NCI-H446 (cell line): Measurements from ENCODE around the gene FCN2.

Experiments used
- DNase-seq, 2 experiments: peaks; one replicate each; lab custom pipeline; 2025; lab: John Stamatoyannopoulos, UW

Gene FCN2

DNA sequence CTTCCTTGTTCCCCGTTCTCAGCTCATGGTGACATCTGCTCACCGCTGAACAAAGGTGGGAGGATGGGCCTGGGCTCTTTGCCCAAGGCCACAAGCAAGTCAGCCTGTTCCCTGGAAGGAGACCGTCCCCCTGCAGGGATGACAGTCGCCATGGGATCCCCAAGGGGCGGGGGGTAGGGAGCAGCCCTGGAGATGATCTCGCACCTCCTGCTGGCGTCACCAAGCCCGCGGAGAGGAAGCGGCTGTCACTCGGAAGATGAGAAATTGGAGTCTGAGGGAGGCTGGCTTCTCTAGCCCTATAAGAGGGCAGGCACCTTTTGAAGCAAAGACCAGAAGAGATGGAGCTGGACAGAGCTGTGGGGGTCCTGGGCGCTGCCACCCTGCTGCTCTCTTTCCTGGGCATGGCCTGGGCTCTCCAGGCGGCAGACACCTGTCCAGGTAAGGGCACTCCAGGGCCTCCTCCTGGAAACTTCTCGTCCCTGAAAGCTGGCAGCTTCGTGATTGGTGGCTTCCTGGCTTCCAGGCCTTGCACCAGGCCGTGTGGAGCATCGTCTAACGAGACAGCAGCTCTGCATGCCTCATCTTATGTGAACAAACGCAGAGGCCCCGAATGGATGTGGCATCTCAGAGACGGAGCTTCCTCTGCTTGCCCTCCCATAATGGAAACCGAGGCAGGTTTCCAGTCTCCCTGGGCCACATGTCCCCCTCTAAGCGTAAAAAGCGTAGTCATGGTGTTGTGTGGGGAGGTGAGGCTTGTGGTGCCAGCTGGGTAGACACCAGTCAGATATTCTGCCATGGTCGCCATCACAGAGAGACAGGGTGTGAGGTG is at the start of gene FCN2:
TSS of gene FCN2 (plus strand) at position 327 of the 829 bp plus-strand sequence. CDS start at position 339, 12 bp downstream.
- DNase-seq: no peak

DNA sequence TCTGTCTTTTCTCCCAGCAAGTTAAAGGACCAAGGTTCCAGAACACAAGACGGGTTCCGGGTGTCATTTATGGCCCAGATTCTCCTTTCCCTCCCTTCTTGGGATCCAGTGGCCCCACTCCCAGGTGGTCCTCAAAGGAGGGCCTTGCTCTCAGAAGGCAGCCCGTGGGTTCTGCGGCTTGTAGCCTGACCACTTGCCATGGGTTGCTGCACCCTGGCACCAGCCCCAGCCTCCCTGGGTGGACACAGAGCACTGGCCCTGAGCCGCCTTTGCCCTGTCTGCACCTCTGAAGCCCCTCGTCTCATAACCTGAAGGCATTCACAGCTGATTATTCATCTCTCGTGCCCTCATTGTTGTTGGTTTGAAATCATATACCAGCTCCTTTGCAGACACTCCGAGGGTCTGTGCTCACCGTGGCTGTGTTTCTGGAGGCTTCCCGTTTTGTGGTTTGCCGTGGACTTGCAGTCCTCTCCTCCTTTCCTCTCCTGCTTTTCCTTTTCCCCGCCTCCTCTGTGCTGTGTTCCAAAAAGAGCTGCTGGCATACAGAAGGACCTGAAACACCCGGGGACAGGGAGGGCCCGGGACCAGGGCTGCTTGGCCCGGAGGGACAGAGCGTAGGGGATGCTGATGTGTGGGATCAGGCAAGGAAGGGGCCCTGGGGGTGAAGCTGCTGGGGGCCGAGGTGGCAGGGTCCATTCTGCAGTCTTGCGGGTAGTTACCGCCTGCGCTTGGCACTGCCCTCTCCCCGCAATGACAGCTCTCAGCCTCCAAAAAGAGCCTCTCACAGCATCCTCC is 49.5 kb upstream of the FCN2 start:
- no peak for DNase-seq

GRCh38 chr9:134832471-134832870 is 48.1 kb upstream of the FCN2 start:
- no peak for DNase-seq

- DNase-seq: no peak
These were observed 47.2 kb upstream of the FCN2 start for GRCh38 chr9:134833294-134833880.

DNA sequence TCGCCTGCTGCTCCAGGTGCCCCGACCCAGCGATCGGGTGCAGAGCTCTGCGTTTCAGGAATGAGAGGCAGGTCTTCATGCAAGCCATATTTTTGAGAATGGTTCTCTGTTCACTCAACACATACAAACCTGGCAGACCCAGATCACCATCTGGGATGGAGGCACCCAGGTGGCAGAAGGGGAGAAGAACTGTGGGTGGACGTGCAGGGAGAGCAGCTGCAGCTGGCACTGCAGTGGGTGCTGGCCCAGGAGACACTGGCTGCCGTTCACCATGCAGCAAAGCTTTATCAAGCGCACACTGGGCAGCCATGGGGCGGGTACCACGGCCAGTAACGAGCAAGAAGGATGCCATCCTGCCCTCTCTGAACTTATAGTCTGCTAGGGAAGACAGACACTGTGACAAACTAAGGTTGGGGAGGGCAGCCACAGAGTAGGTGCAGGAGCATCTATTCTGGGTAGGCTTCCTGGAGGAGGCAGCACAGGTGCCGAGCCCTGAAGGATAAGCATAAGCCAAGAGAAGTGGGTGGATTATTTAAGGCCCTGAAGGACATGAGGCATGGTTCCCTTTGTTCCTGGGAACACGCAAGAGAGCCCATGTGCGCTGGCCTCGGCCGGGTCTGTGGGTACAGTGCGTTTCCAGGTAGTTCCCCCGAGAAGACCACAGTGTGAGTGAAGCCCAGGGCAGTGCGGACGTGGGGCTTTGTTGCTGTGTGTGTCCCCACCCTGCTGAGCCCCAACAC is 46.2 kb upstream of the FCN2 start:
- DNase-seq: peak in 1 of 2 experiments; percentile 12

DNA sequence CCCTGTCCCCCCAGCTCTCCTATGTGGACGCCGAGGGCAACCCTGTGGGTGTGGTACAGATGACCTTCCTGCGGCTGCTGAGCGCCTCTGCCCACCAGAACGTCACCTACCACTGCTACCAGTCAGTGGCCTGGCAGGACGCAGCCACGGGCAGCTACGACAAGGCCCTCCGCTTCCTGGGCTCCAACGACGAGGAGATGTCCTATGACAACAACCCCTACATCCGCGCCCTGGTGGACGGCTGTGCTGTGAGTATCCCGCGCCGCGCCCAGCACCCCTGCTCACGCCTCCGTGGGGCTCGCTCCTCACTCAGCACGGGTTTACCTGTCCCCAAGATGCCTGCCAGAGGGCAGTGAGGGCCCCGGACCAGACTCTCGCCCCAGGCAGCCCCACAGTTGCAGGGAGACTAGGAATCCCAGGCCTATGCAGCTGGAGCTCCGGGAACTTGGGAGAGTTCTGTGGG is 45.6 kb upstream of the FCN2 start:
- no peak for DNase-seq

GRCh38 chr9:134835448-134835847 is 45.2 kb upstream of the FCN2 start:
- DNase-seq: no peak

DNA sequence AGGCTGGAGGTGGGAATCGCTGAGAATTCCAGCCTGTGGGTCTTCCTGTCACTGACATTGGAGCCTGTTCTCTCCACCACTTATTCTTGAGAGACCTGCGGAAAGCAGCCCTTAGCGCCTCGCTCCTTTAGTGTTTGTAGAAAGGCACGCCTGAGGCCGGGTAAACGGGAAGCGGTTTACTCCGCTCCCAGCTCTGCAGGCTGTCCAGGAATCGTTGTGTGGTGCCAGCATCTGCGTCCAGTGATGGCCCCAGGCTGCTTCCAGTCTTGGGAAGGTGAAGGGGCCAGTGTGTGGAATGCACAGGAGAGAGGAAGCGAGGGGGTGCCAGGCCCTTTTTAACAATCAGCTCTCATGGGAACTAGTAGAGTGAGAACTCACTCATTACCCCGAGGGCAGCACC is 44.6 kb upstream of the FCN2 start:
- DNase-seq: no peak

DNA sequence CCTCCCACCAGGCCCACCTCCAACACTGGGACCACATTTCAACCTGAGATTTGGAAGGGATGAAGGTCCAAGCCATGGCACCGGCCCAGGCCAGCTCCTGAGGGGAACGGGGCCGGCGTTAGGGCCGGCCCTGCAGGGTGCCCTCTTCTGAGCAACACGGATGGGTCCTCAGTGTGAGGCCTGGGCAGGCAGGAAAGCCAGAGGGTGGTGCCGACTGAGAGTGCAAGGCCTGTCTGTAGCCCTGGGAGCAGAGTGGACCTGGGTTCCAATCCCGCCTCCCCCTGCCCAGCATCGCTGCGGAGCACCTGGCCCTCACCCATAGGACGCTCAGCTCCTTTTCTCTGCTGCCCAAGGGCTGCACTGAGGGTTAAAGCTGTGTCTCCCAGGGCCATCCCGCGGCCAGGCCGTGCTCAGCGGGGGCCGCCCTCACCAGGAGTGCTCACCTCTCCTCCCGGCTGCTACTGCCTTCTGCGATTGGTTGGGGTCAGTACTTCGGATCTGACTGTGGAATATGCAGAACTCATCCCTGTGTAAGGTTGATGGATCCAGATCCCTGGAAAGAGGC is 44.1 kb upstream of the FCN2 start:
- DNase-seq: no peak

- no peak for DNase-seq
These were observed 43.1 kb upstream of the FCN2 start for GRCh38 chr9:134837529-134837928.

DNA sequence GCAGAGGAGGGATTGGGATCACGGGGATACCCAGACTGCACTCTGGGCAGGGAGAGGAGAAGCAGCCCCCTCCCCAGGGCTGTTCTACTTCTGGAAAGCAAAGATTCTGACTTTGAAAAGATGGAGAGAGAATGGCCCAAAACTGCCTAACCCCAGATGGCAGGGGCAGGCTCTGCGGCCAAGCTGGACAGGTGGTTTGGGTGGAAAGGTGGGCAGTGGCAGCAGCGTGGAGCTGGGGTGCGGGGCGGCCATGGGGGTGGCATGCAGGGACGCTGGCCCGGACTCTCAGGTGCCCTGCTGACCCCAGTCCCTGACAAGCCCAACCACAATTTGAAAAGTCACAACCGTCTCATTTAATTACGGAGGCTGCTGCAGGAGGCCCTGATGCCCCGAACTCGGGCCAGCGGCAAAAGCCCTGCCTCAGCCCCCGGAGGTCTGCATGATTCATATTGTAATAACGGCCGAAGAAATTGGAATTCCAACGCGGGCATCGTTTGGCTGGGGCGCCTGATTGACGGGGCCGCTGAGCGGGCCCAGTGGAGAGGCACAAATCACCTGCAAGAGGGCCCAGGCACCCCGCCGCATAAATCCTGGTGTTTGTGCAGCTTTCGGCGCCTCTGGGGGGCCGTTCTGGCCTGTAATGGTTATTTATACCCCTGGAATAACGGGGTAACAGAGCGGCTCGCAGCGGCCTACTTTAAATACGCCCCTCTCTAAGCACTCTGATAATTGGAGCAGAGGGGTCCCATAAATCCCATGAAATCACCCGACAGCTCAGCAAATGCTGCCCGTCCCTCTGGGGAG is 41.8 kb upstream of the FCN2 start:
- DNase-seq: no peak

DNA sequence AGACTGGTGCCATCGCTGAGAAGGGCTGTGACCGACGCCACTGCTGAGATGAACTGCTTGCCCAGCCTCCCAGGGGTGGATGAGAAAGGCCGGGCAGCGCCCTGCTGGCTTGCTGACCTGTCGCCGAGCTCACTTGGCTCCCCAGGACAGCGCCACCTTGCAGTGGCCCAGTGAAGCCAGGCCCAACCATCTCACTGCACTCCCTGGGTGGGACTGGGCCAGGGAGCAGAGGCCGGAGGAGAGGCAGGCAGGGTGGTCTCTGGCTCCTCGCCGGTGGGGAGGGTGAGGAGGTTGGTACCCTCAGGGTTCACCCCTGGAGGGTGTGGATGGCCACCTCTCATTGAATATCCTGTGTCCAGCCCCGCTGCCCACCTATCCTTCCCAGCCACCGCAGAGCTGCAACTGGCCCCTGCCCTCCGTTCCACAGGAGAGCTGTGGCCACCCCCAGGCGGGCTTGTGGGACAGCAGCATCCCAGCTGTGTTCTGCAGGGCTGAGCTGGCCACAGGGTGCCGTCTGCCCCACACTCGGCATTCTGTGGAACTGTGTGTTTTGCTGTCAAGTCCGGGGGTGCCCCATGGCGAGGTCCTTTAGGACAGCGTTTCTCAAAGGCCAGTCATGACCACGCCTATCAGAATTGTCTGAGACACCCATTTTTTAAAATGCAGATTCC is 41.0 kb upstream of the FCN2 start:
- no peak for DNase-seq

DNA sequence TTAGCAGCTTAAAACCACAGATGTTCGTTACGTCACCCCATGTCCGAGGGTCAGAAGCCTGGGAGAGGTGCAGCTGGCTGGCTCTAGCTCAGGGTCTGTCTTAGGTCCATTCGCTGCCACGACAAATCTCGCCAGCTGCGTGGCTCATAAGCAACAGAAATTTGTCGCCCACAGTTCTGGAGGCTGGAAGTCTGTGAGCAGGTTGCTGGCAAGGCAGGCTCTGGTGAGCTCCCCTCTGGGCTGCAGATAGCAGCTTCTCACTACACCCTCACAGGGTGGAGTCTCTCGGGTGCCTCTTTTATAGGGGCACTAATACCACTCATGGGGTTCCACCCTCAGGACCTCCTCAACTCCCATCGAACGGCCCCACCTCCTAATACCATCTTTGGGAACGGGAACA is 40.1 kb upstream of the FCN2 start:
- no peak for DNase-seq

DNA sequence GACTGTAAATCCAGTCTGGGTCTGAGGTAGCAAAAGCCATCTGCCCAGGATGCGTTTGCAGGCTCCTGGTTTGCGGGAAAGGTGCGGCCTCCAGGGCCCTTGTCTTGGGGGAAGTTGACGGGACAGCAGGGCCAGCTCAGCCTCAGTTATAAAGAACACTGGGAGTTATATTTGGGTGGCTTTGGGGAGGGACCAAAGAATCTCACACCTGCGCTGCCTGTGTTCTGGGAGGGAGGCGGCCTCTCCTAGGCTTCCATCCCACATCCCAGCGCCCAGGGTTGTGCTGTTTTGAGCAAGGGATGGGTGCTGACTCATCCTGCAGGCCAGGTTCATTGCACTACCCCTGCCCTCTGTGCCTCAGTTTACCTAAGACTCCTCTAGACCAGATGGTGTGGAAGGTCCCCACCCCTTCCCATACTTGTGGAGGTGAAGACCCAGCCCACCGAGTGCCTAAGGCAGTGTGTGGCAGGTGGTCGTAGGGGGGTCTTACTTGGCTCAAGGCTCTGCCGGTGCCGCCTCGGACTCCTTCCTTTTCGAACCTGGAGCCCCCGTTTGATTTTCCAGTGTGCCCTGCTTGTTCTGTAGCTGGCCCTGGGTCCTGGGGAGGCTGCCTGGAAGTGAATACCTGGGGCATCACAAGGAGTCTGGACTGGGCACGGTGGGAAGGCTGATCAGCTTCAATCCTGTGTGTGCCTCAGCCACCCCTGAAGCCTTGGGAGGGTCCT is 39.3 kb upstream of the FCN2 start:
- DNase-seq: no peak

DNA sequence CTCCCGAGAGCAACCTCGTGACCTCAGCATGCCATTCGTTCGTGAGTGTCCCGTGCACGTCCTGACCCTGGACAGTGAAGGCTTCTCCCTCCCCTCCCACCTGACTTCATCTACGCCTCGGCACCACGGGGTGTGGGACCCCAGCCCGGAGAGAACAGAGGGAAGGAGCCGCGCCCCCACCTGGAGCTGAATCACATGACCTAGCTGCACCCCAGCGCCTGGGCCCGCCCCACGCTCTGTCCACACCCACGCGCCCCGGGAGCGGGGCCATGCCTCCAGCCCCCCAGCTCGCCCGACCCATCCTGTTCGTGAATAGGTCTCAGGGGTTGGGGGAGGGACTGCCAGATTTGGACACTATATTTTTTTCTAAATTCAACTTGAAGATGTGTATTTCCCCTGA is 38.3 kb upstream of the FCN2 start:
- DNase-seq: no peak

- no peak for DNase-seq
These were observed 36.9 kb upstream of the FCN2 start for GRCh38 chr9:134843740-134844139.

DNA sequence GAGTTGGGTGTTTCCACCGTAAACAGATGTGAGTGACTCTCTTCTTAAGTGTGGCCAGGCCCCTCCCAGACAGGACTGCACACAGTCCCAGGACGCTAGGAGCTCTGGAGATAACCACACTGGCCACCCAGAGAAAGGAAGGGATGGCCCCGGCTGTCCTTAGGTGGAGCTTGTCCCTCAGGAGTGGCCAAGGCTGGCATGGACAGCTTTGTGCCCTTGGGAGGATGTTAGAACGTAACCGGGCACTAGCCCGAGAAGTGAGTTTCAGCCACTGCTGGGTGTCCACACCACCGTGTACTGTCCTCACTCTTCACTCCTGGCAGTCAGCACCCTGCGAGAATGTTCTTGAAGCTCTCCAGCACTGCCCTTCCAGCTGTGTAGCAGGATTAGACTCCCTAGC is 35.8 kb upstream of the FCN2 start:
- no peak for DNase-seq

GRCh38 chr9:134846187-134846586 is 34.4 kb upstream of the FCN2 start:
- DNase-seq: no peak

- DNase-seq: no peak
These were observed 33.9 kb upstream of the FCN2 start for GRCh38 chr9:134846699-134847098.

DNA sequence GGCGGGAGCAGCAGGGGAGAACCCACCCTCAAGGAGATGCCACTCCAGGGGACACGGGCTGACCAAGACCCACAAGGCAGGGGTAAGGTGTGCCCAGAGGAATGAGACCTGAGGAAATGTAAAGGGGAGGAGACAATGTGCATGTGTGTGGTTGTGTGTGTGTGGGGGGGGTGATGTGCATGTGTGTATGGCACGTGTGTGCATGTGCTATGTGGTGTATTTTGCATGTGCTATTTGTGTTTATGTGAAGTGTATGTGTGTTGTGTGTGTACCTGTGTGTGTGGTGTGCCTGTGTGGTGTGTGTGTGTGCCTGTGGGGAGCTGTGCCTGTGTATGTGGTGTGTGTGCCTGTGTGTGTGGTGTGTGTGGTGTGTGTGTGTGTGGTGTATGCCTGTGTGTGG is 33.5 kb upstream of the FCN2 start:
- DNase-seq: no peak
